ENCODE measurements around the gene DAB2. TPM values are rescaled to one million over a fixed set of nuclear protein-coding genes. Genes with fewer than 3 reads are reported as not detected.

DAB2 gene
- total RNA-seq, 1 donor from 2014 or later: 14.6 TPM

GRCh38 chr5:39360471-39361111, 64.2 kb downstream of the DAB2 start:
- no peak for TF ChIP-seq CTCF (IDR thresholded peaks at IDR 0.05; ENCODE audit: insufficient read depth, low read length, poor library complexity, severe bottlenecking)
- no peaks in the 10 kb centered on the region for H3K36me3 ChIP-seq (ENCODE audit: control insufficient read depth, insufficient read depth, low read length)
- DNase-seq (ENCODE audit: low read depth): no peak

DNA sequence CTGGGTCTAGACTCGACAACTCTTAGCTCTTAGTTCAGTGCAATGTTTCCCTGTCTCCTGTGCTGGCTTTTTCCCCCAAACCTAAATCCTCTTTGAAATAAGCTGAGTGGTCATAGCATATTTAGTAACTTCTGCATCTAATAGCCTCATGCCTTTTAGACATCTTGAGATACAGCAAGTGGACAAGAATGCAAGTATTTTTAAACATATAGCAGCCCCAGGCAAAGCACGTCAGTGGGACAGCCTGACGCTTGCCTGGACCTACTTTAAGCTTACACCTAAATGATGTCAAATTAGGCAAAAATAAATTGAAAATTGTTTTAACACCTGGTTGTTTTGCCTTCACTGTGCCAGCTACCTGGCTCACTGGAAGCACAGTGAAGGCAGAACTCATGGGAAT, 68.5 kb downstream of the DAB2 start:
- H3K4me3 ChIP-seq (ENCODE audit: low read depth, low read length): no peak overlapping the region
- H3K27me3 ChIP-seq (ENCODE audit: control insufficient read depth, insufficient read depth, low read length): no peaks in the 10 kb centered on the region
- no peaks in the 10 kb centered on the region for H3K36me3 ChIP-seq (ENCODE audit: control insufficient read depth, insufficient read depth, low read length)
- DNase-seq (ENCODE audit: low read depth): no peak
- no peak for TF ChIP-seq CTCF (IDR thresholded peaks at IDR 0.05; ENCODE audit: insufficient read depth, low read length, poor library complexity, severe bottlenecking)

More at GRCh38 chr5:39360471-39361111, 64.2 kb downstream of the DAB2 start:
- Histone ChIP-seq H3K27me3 (ENCODE audit: control insufficient read depth, insufficient read depth, low read length) (no peaks in the 10 kb centered on the region), H3K4me3 (ENCODE audit: low read depth, low read length) (no peak overlapping the region)

DNA sequence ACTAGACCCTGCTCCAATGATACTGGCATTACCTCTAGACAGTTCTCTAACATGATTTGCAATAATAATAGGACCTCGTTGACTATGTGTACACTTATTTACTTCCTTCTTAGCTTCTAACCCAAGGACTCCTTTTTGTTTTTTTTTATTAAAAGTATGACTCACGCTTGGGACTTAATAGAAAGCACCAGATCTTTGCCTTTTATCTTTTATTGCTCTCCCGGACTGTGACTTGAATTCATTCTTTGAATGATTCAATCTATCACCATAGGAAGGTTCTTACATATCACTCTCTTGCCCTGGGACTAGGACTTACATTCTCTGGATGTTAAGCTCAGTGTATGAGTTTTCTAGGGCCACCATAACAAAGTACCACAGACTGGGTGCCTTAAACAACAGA, 69.5 kb downstream of the DAB2 start:
- Histone ChIP-seq H3K36me3 (ENCODE audit: control insufficient read depth, insufficient read depth, low read length) (no peaks in the 10 kb centered on the region), H3K27me3 (ENCODE audit: control insufficient read depth, insufficient read depth, low read length) (no peaks in the 10 kb centered on the region), H3K4me3 (ENCODE audit: low read depth, low read length) (no peak overlapping the region)
- no peak for DNase-seq (ENCODE audit: low read depth)
- no peak for TF ChIP-seq CTCF (IDR thresholded peaks at IDR 0.05; ENCODE audit: insufficient read depth, low read length, poor library complexity, severe bottlenecking)

DNA sequence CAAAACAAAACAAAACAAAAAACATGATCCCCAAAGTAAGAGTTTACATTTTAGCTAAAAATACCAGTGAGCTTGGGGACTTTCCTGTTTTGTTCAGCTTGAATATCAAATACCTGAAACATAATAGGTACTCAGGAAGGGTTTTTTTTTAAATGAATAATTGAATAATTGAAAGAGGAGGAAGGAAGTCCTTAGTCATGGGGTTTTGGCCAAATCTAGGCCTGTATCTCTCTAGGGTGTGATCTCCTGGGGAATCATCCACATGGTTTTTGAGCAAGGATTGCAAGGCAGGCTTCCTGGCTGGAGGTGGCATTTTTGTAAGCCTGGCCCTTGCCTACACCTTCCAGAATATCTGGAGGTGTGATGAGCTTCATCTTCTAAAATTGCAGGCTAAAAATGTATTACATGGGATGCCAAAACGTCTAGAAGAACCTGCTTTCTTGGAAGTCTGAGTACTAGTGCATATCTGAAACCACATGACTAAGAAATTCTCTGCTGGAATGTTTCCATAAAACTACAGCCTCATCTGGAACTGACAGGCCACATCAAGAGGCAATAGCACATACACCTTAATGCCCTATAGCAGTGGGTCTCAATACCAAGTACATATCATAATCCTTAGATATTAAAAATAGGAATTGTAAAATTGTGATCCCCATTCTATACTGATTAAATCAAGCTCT, 70.9 kb downstream of the DAB2 start:
- no peak for TF ChIP-seq CTCF (IDR thresholded peaks at IDR 0.05; ENCODE audit: insufficient read depth, low read length, poor library complexity, severe bottlenecking)
- Histone ChIP-seq H3K36me3 (ENCODE audit: control insufficient read depth, insufficient read depth, low read length) (no peaks in the 10 kb centered on the region), H3K27me3 (ENCODE audit: control insufficient read depth, insufficient read depth, low read length) (no peaks in the 10 kb centered on the region), H3K4me3 (ENCODE audit: low read depth, low read length) (no peak overlapping the region)
- DNase-seq (ENCODE audit: low read depth): no peak

DNA sequence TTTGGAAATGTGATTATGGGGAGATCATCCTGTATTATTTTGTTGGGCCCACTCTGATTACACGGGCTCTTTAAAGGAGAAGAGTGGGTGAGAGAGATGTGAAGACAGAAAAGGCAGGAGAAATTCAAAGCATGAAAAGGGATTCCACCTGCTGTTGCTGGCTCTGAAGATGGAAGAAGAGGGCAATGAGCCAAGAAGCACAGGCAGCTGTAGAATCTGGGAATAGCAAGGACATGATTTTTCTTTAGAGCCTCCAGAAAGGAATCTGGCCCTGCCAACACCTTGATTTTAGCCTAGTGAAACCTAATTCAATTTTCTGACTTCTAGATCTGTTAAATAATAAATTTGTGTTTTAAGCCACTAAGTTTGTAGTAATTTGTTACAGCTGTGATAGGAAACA, 71.8 kb downstream of the DAB2 start:
- TF ChIP-seq CTCF (IDR thresholded peaks at IDR 0.05; ENCODE audit: insufficient read depth, low read length, poor library complexity, severe bottlenecking): no peak
- no peak for DNase-seq (ENCODE audit: low read depth)

More for the DNA sequence above, 71.8 kb downstream of the DAB2 start:
- Histone ChIP-seq H3K36me3 (ENCODE audit: control insufficient read depth, insufficient read depth, low read length) (no peaks in the 10 kb centered on the region), H3K4me3 (ENCODE audit: low read depth, low read length) (no peak overlapping the region), H3K27me3 (ENCODE audit: control insufficient read depth, insufficient read depth, low read length) (no peaks in the 10 kb centered on the region)

Measured in kidney epithelial cell (primary cell).